Spleen (tissue), 7 donors: ENCODE data around the gene ERCC6L2.

ENCODE experiments used
- CTCF ChIP-seq, 11 experiments: fragments of 200-600 bp in 7 of 11; fragments of 450-650 bp in 4 of 11; sonication (generic) in 4 of 11; IDR thresholded peaks in 8 of 11; conservative IDR thresholded peaks in 3 of 11; 1 replicate in 7 of 11; 2 replicates in 4 of 11; pipeline versions ENCODE4 v1.4.0 to v1.8.0; 2016 to 2021; ENCODE audit warnings: antibody characterized with exemption in 11 of 11, inconsistent platforms in 4 of 11, mild to moderate bottlenecking in 1 of 11
- POLR2A ChIP-seq, 3 donors: fragments of 450-650 bp; IDR thresholded peaks; one replicate each; pipeline ENCODE4 v1.5.1; 2017; ENCODE audit warnings: antibody characterized with exemption in 3 of 3, mild to moderate bottlenecking in 1 of 3
- donor health status: DM: no; HTN: no; CAD: no; lungs with moderate emphysema.
- donor health status: DM: no; HTN: no; CAD: no.
- donor health status: DM: no; HTN: no; CAD: no.

- TF ChIP-seq CTCF (IDR thresholded peaks at IDR 0.05 in 8 of 11, conservative IDR thresholded peaks at IDR 0.05 in 3 of 11): no peak
- no peak for TF ChIP-seq POLR2A (IDR thresholded peaks at IDR 0.05)
Measured at GRCh38 chr9:95840074-95840473, 35.4 kb upstream of the ERCC6L2 start.
